Measurements from ENCODE around the gene EHMT1.
"Not testable (repeated sequence)": the region's sequence is repeated elsewhere in the genome, so short reads cannot be mapped to it uniquely, and the experiment has no call there.

Gene EHMT1

GRCh38 chr9:137734181-137734580 lies 115.4 kb downstream of the EHMT1 start:
- TF ChIP-seq ISL1 (CRISPR knock-in tag; IDR thresholded peaks at IDR 0.05): no peak
- peak; percentile 93 for TF ChIP-seq ZFP30 (CRISPR knock-in tag; IDR thresholded peaks at IDR 0.05)
- no peak for TF ChIP-seq ZNF70 (CRISPR knock-in tag; IDR thresholded peaks at IDR 0.05)
- TF ChIP-seq PATZ1 (CRISPR knock-in tag; IDR thresholded peaks at IDR 0.05; ENCODE audit: borderline replicate concordance): no peak
- TF ChIP-seq ARNTL (CRISPR knock-in tag; IDR thresholded peaks at IDR 0.05; ENCODE audit: borderline replicate concordance, low read depth): no peak
- TF ChIP-seq, protein P1, sequence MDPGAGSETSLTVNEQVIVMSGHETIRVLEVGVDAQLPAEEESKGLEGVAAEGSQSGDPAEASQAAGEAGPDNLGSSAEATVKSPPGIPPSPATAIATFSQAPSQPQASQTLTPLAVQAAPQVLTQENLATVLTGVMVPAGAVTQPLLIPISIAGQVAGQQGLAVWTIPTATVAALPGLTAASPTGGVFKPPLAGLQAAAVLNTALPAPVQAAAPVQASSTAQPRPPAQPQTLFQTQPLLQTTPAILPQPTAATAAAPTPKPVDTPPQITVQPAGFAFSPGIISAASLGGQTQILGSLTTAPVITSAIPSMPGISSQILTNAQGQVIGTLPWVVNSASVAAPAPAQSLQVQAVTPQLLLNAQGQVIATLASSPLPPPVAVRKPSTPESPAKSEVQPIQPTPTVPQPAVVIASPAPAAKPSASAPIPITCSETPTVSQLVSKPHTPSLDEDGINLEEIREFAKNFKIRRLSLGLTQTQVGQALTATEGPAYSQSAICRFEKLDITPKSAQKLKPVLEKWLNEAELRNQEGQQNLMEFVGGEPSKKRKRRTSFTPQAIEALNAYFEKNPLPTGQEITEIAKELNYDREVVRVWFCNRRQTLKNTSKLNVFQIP (CRISPR knock-in tag; IDR thresholded peaks at IDR 0.05; ENCODE audit: borderline replicate concordance, low read depth): no peak
- TF ChIP-seq CREB5 (CRISPR knock-in tag; IDR thresholded peaks at IDR 0.05; ENCODE audit: low read depth): no peak
- no peak for ATAC-seq

DNA sequence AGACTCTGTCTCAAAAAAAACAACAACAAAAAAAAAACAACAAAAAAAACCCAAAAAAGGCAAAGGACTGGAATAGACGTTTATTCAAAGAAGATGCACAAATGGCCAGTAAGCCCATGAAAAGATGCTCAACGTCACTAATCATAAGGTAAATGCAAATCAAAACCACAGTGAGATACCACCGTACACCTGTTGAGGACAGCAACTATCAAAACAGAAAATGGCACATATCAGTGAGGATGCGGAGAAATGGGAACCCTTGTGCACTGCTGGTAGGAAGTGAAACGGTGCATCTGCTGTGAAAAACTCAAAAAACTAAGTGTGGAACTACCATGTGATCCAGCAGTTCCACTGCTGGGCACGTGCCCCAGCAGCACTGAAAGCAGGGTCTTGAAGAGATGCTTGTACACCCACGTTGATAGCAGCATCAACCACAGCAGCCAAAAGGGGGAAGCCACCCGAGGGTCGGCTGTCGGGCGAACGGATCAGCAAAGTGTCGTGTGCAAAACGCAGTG lies 119.4 kb downstream of the EHMT1 start:
- ATAC-seq: not testable (repeated sequence)

DNA sequence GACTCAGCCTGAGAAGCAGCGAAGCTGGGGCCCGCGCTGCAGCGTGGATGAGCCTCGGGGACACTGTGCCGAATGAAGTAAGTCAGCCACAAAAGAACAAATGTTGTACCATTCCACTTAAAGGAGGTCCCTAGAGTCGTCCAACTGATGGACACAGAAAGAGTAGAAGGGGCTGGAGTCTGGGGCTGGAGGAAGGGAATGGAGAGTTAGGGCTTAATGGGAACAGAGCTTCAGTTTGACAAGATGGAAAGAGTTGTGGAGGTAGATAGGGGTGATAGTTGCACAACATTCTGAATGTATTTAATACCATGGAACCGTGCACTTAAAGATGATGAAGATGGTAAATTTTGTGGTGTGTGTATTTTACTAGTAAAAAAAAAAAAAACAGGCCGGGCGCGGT lies 119.9 kb downstream of the EHMT1 start:
- TF ChIP-seq CSDC2 (CRISPR knock-in tag; IDR thresholded peaks at IDR 0.05): no peak
- no peak for TF ChIP-seq PPARA (CRISPR knock-in tag; IDR thresholded peaks at IDR 0.05; ENCODE audit: borderline replicate concordance)
- TF ChIP-seq RARB (CRISPR knock-in tag; IDR thresholded peaks at IDR 0.05): no peak
- no peak for TF ChIP-seq TSHZ2 (CRISPR knock-in tag; IDR thresholded peaks at IDR 0.05)
- TF ChIP-seq ZFP3 (CRISPR knock-in tag; IDR thresholded peaks at IDR 0.05): no peak
- no peak for TF ChIP-seq TOX (CRISPR knock-in tag; IDR thresholded peaks at IDR 0.05; ENCODE audit: borderline replicate concordance)
- no peak for TF ChIP-seq TCF4 (CRISPR knock-in tag; IDR thresholded peaks at IDR 0.05; ENCODE audit: borderline replicate concordance)
- no peak for TF ChIP-seq ESRRG (CRISPR knock-in tag; IDR thresholded peaks at IDR 0.05)
- TF ChIP-seq ZNF8 (CRISPR knock-in tag; IDR thresholded peaks at IDR 0.05): no peak
- ATAC-seq: no peak

DNA sequence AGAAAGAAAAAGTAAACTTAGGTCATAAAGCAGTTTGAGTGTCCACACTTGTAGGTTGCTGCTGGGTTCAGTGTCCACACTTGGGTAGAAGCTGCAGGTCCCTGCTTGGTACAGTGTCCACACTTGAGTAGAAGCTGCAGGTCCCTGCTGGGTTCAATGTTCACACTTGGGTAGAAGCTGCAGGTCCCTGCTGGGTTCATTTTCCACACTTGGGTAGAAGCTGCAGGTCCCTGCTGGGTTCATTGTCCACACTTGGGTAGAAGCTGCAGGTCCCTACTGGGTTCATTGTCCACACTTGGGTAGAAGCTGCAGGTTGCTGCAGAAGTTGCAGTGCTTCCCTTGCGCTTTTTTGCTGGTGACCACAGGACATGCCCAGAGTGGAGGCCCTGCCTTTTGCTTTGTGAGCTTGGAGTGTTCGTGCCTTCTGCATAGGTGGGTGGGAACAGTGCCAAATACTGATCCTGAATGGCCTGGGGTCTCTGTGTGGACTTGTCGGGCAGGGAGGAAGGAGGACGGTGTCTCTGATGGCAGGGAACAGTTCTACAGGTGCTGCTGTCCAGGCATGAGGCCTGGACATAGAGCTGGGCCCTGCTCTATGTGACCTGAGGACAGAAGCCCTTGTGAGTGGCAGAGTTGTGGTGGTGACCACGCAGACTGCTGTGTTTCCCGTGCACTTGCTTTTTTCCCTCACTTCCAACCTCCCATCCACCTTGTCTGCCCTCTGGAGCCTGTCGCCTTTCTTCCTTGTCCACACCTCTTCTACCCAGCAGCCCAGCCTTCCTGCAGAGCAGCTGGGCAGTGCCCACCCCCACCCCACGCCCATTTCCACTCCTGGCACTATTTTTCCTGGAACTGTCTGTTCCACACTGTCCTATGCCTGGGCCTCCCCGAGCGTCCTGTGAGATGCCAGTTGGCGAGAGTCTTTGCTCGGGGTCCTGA lies 120.8 kb downstream of the EHMT1 start:
- TF ChIP-seq ZFP3 (CRISPR knock-in tag; IDR thresholded peaks at IDR 0.05) (no peak), ZC3H10 (CRISPR knock-in tag; IDR thresholded peaks at IDR 0.05) (no peak), CSDC2 (CRISPR knock-in tag; IDR thresholded peaks at IDR 0.05) (no peak), ESRRG (CRISPR knock-in tag; IDR thresholded peaks at IDR 0.05) (no peak), OSR1 (CRISPR knock-in tag; IDR thresholded peaks at IDR 0.05) (no peak), CREB5 (CRISPR knock-in tag; IDR thresholded peaks at IDR 0.05; ENCODE audit: low read depth) (no peak), PPARA (CRISPR knock-in tag; IDR thresholded peaks at IDR 0.05; ENCODE audit: borderline replicate concordance) (no peak)
- TF ChIP-seq, protein P1 (CRISPR knock-in tag; IDR thresholded peaks at IDR 0.05; ENCODE audit: borderline replicate concordance, low read depth): no peak
- no peak; the same call in 1 of the 3 replicates for ATAC-seq
